DMS53 treated with DMSO at 0.1 percent for 48 hours (cell line): ENCODE data around the gene AGAP1.

Source experiments
- DNase-seq: peaks from one replicate; lab custom pipeline; 2025; ENCODE audit not compliant: unreplicated experiment; lab: John Stamatoyannopoulos, UW

The AGAP1 gene

GRCh38 chr2:235677937-235678336 lies 184.1 kb downstream of the AGAP1 start:
- DNase-seq: no peak

- DNase-seq: no peak
Measured at GRCh38 chr2:235678712-235679111, 184.9 kb downstream of the AGAP1 start.

- DNase-seq: no peak
Measured at GRCh38 chr2:235679471-235679870, 185.6 kb downstream of the AGAP1 start.

- no peak for DNase-seq
Measured at GRCh38 chr2:235685024-235685721, 191.3 kb downstream of the AGAP1 start.

- no peak for DNase-seq
Measured at GRCh38 chr2:235688511-235689426, 194.9 kb downstream of the AGAP1 start.

- DNase-seq: no peak
Measured at GRCh38 chr2:235689427-235689853, 195.6 kb downstream of the AGAP1 start.

GRCh38 chr2:235690082-235690808 lies 196.4 kb downstream of the AGAP1 start:
- no peak for DNase-seq

GRCh38 chr2:235690809-235691450 lies 197.1 kb downstream of the AGAP1 start:
- DNase-seq: no peak

- DNase-seq: no peak
Measured at GRCh38 chr2:235692076-235692475, 198.2 kb downstream of the AGAP1 start.

GRCh38 chr2:235692671-235693171 lies 198.9 kb downstream of the AGAP1 start:
- DNase-seq: no peak

- no peak for DNase-seq
Measured at GRCh38 chr2:235693279-235693678, 199.4 kb downstream of the AGAP1 start.

- no peak for DNase-seq
Measured at GRCh38 chr2:235694721-235695601, 201.1 kb downstream of the AGAP1 start.

- no peak for DNase-seq
Measured at GRCh38 chr2:235695602-235695895, 201.7 kb downstream of the AGAP1 start.

- DNase-seq: no peak
Measured at GRCh38 chr2:235697041-235697440, 203.2 kb downstream of the AGAP1 start.

GRCh38 chr2:235698028-235698427 lies 204.2 kb downstream of the AGAP1 start:
- no peak for DNase-seq

GRCh38 chr2:235698491-235698890 lies 204.6 kb downstream of the AGAP1 start:
- no peak for DNase-seq

- DNase-seq: no peak
Measured at GRCh38 chr2:235699576-235699975, 205.7 kb downstream of the AGAP1 start.

GRCh38 chr2:235701206-235701981 lies 207.6 kb downstream of the AGAP1 start:
- no peak for DNase-seq

GRCh38 chr2:235702186-235702585 lies 208.3 kb downstream of the AGAP1 start:
- DNase-seq: no peak
